Activated T-cell treated with anti-CD3 and anti-CD28 coated beads, Interleukin-2, amount 50 U/mL, for 1 hour (primary cell): ENCODE measurements around the gene CCDC182.

Source experiments
- DNase-seq: peaks from one replicate; pipeline ENCODE4 v3.0.0-alpha.2; 2020

The CCDC182 gene

GRCh38 chr17:57696050-57696449, 49.0 kb downstream of the CCDC182 start:
- no peak for DNase-seq
